KOPT-K1 (cell line): Measurements from ENCODE around the gene EIF1.
"Not testable (repeated sequence)": the region's sequence is repeated elsewhere in the genome, so short reads cannot be mapped to it uniquely, and the experiment has no call there.

ENCODE experiments used
- H3K27ac ChIP-seq: fragments of 200-600 bp; sonication (generic); 2 replicates; pipeline ENCODE4 v1.5.1; 2016; ENCODE audit warnings: antibody characterized with exemption, mild to moderate bottlenecking, low read depth, low read length; ENCODE audit not compliant: poor library complexity, severe bottlenecking
- H3K36me3 ChIP-seq: fragments of 200-600 bp; sonication (generic); 2 replicates; pipeline ENCODE4 v1.5.1; 2017; ENCODE audit warnings: antibody characterized with exemption, mild to moderate bottlenecking, low read length, moderate library complexity; ENCODE audit not compliant: insufficient read depth
- H3K9me3 ChIP-seq: fragments of 200-600 bp; sonication (generic); 2 replicates; pipeline ENCODE4 v1.5.1; 2017; ENCODE audit warnings: antibody characterized with exemption, low read length, mild to moderate bottlenecking; ENCODE audit not compliant: insufficient read depth, poor library complexity, severe bottlenecking

Gene EIF1

DNA sequence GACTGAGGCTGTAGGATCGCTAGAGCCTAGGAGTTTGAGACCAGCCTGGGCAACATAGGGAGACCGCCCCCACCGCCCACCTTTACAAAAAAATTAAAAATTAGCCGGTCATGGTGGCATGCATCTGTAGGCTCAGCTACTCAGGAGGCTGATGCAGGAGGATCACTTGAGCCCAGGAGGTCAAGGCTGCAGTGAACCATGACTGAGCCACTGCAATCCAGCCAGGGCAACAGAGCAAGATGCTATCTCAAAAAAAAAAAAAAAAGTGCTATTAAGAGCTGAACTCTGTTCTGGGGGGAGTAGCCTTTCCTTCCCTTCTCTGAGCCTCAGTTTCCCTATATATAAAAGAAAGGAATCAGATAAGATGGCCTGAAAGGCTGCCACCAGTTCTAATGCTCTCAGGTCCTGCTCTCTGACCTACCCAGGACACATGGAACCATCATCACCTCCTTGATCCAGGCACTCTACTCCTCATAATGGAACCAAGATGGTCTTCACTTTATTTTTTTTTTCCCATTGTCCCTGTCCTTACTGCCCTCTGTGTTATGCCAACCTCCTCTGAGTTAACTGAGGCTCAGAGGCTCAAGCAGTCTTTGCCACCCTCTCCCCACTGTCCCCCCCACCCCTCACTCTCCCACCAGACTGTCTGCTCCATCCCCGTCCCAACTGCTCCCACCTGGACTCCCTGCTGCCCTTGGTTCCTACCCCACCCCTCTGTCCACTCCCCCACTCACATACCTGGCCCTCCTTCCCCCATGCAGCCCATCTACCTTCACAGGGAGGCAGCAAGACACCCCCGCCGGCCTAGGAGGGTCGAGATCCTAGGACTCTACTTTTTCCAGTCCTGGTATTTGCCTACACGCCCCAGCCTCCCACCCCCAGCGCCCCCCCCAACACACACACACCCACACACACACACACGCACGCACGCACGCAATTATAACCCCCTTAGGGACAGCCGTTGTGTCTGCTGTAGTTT, 23.8 kb upstream of the EIF1 start:
- Histone ChIP-seq H3K27ac (peak overlapping the region; percentile 68), H3K36me3 (no peaks in the 10 kb centered on the region)

DNA sequence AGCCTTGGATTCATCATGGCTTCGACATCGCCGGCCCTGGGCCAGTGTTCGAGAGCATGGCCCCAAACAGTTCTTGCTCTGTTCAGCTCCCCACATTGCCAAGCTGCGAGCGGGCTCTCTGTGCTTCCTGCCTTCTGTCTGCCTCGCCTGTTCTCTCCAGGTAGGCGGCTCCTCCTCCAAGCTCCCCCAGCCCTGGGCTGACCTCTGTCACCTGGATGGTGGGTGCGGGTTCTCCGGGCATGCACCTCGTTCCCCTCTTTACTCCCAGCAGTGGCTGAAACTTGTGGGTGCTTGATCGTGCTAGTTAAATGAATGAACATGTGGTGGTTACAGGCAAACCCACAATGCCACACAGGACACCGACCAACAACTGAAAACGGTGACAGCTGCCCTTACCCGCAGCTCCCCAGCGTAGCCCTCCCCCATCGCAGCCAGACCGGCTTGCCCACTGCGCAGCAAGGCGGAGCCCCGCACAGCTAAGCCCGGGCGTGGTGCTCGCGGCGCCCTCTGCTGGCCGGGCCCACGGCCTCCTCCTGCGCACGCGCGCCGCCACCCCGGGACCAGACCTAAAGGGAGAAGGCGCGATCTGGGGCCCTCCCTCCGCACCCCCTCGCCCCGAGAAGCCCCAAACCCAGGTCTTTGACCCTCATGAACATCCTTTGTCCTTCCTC, 23.0 kb upstream of the EIF1 start:
- Histone ChIP-seq H3K27ac (peak overlapping the region; percentile 68), H3K36me3 (no peaks in the 10 kb centered on the region), H3K9me3 (no peaks in the 10 kb centered on the region)

More for the DNA sequence above, 23.8 kb upstream of the EIF1 start:
- no peaks in the 10 kb centered on the region for H3K9me3 ChIP-seq

DNA sequence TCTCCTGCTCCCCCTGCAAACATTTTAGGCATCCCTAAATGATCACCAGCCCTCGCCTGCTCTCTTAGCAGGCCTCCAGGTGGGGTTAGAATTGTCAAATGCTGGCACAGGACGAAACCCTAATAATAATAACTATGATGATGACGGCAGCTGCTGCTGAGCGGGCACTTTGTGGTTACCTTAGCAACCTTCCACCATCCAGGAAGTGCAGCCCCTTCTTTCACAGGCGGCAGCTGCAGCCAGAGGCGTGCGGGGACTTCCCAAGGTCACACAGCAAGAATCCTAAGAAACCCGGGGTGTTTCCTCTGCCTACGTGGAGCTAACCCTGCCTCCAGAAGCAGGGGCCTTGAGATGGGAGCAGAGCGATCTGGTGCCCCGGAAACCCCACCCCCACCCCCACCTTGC, 22.4 kb upstream of the EIF1 start:
- Histone ChIP-seq H3K27ac (peak overlapping the region; percentile 68), H3K36me3 (no peaks in the 10 kb centered on the region), H3K9me3 (no peaks in the 10 kb centered on the region)

DNA sequence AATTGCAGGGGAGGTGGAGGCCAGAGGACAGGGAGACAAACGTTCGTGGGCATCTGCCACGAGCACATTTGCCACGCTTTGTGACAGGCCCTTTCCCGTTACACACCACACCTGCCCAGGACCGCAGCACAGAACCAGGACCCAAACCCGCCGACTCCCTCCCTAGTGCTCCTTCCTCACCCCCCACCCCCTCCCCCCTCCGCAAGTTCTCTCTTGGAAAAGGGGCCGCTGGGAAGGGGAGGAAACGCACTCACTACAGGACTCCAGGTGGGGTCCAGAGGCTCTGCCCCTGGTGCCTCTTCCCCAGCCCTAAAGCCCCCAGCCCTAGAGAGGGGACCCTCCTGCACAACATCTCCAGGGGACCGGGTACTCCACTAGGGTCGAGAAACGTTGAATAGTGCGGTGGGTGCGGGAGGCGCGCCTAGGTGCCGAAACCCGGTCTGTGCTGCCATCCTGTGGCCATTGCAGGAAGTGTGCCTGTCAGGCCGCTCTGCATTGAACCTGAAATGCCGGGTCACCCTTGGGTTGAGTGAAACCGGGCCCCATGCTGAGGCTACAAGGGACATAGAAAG, 21.9 kb upstream of the EIF1 start:
- no peaks in the 10 kb centered on the region for H3K36me3 ChIP-seq
- no peaks in the 10 kb centered on the region for H3K9me3 ChIP-seq
- H3K27ac ChIP-seq = peak overlapping the region; percentile 68

DNA sequence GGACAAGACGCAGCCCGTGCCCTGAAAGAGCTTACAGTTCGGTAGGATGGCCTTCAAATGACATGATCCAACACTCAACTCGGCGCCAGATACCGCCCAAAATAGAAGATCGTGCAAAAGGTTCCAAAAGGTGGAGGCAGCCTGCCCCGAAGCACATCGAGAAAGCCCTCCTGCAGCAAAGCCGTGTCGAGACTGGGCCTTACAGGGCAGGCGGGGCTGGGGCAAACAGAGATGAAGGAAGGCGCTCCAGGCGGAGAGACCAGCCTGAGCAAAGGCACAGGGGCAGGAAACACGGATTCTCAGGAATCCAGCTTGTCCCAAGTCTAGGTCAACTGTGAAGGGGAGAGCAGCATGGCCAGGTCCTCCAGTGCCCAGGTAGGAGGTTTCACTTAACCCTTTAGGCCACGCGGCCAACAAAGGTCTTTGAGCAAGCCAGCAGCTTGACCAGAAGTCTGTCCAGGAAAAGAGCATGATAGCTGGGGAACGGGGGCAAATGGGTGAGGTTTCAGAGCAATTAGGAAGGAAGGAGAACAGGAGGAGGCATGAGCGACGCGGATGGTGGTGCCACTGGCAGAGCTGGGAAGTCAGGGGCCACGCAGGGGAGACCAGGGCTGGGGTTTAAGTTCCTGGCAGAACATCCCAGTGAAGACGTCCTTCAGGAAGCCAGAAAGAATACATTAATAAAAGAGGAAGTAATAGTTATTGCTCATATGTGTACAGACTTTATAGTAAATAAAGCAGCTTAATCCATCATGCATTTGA, 21.2 kb upstream of the EIF1 start:
- Histone ChIP-seq H3K36me3 (no peaks in the 10 kb centered on the region), H3K27ac (peak overlapping the region; percentile 68), H3K9me3 (no peaks in the 10 kb centered on the region)

DNA sequence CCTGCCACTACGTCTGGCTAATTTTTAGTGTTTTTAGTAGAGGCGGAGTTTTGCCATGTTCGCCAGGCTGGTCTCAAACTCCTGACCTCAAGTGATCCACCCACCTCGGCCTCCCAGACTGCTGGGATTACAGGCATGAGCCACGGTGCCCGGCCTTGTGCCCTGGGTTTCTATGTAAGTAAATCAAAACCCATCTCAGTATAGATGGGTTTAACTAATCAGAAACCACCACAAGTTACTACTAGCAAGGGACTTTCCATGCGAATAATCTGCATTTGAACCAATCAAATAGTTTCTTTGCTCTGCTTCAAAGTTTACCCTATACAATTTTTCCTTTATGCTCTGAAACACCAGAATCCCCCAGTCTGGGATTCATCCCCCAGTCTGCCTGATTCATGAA, 16.5 kb upstream of the EIF1 start:
- Histone ChIP-seq H3K27ac (no peak overlapping the region), H3K9me3 (no peaks in the 10 kb centered on the region), H3K36me3 (no peaks in the 10 kb centered on the region)

DNA sequence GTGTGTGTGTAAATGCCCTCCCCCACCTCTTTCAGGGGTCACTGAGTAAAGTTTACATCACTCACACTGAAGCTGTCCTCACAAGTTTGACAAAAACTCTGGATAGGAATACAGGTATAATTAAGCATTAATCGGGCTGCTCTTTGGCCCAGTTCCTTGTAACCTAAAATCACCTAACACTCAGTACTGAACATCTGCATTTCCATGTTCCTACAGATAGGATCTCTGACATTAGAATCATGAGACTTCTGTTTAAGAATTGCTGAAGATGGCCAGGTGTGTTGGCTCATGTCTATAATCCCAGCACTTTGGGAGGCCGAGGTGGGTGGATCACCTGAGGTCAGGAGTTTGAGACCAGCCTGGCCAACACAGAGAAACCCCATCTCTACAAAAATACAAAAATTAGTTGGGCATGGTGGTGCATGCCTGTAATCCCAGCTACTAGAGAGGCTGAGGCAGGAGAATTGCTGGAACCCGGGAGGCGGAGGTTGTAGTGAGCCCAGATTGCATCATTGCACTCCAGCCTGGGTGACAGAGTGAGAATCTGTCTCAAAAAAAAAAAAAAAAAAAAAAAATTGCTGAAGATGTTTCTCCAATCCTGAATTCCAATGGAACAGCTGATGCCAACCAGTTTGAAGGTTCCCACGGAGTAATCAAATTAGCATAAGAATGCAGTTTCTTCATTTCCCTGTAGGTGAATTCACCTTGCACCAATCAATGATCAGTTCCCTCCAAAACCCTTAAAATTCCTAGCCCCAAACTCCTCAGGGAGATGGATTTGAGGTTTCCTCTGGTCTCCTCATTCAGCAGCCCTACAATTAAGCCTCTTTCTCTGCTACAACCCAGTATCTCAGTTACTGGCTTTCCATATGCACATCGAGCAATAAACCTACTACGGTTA, 13.3 kb upstream of the EIF1 start:
- not testable (repeated sequence) for H3K9me3 ChIP-seq, H3K36me3 ChIP-seq, H3K27ac ChIP-seq

DNA sequence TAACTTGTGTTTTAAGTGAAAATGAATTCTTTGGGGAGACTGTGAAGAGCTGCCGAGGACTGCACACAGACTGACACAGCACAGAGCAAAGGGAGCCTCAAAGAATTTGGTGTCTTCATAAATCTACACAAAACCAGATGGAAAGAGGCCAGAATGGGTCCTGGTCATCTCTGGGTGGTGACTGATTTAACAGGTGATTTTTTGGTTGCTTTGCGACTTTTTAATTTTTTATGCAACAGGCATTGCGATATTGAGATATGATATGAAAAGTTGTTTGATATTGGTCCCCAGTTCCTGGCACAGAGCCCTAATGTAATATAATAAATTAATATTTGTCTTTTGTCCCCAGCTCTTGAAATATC, 12.6 kb upstream of the EIF1 start:
- Histone ChIP-seq H3K36me3 (no peaks in the 10 kb centered on the region), H3K27ac (no peak overlapping the region), H3K9me3 (no peaks in the 10 kb centered on the region)

DNA sequence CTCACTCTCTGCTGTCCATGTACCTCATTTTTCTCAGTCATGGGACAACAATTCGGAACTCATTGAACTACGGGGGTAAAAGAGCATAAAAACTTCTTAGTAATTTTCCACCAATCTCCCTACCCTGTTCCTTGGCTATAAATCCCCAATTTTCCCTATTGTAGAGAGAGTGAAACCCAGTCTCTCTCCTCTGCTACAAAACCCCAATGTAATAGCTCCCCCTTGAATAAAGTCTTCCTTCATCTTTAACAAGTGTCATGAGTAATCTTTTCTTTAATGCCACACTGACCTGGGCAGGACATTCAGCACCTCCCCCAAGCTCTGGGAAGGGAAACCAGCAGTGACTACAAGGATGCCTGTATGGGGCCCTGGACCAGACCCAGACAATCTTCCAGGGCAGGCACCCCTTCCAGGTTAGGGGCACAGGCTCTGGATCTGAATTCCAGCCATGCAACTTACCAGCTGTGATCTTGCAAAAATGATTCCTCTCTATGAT, 10.2 kb upstream of the EIF1 start:
- peak overlapping the region; percentile 81 for H3K27ac ChIP-seq
- no peaks in the 10 kb centered on the region for H3K9me3 ChIP-seq
- H3K36me3 ChIP-seq = no peaks in the 10 kb centered on the region

DNA sequence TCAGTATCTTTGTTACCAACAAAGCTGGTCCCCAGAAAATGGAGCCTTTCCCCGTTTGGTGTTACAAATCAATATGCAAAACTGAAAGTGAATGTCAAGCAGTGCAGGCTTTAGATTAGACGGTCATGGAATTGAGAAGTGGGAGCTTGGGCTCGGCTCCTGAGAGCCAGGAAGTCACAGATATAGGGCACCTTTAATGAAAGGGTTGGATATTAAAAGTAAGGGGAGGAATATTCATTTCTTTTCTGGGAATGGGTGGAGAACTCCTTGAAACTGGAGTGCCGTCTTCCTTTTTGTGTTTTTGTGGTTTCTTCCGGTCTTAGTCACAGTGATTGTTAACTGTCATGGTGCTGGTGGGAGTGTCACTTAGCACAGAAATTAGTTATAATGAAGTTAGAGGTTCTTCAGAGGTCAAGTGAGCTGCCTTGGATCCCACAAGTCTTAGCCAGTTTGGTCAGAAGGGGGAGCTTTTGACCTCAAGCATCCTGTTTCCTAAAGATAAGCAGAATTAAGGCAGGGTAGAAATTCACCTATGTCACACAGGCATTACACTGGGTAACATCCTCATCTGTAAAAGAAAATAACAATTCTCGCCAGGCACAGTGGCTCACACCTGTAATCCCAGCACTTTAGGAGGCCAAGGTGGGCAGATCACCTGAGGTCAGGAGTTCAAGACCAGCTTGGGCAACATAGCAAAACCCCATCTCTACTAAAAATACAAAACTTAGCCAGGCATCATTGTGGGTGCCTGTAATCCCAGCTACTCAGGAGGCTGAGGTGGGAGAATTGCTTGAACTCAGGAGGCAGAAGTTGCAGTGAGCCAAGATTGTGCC, 9.6 kb upstream of the EIF1 start:
- peak overlapping the region; percentile 81 for H3K27ac ChIP-seq
- no peaks in the 10 kb centered on the region for H3K36me3 ChIP-seq
- no peaks in the 10 kb centered on the region for H3K9me3 ChIP-seq

DNA sequence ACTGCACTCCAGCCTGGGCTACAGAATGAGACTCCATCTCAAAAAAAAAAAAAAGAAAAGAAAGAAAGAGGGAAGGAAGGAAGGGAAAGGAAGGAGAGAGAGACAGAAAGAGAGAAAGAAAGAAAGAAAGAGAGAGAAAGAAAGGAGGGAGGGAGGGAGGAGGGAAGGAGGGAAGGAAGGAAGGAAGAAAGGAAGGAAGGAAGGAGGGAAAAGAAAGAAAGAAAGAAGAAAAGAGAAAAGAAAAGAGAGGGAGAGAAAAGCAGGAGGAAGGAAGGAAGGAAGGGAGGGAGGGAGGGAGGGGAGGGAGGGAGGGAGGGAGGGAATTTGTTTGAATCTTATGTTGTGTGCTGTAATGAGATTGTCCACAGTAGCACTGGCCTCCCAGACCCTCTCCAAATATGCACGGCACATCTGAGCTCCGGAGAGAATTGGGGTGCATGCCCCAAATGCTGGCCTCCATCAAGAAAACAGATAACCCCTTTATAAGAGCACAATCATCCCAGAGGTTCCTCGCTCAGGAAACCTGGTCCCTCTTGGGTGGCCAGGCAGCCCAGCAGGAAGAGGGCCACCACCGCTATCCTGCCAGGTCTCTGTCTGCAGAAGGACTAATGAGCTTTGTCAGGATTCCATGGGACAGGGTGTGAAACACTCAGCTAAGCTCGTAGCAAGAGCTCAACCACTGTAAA, 8.8 kb upstream of the EIF1 start:
- peak overlapping the region; percentile 81 for H3K27ac ChIP-seq
- H3K9me3 ChIP-seq = no peaks in the 10 kb centered on the region
- no peaks in the 10 kb centered on the region for H3K36me3 ChIP-seq

DNA sequence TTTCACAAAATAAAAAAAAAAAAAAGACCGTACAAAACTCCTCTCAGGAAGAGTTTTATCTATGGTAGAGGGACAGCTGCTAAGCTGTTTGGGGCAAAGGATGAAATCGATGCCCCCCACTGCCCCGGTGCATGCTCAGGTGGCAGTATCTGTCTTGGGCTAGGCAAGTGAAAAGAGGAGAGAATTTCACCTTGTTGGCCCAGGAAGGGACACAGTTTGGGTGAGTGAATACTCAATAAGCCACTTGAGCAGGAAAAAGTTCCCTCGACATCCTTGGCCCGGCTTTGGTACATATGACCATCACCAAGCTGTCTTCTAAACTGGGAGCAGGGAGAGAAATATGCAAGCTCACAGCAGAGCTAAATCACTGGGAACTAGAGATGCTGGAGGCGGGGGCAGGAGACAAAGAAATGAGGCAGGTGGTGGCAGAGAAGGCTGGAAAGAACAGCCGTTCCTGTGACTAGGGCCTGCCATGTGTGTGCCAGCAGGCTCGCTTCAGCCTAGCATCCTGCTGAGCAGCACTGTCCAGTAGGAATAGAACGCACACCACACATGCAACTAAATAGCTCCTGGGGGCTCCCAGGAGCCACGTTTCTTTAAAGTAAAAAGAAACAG, 8.2 kb upstream of the EIF1 start:
- peak overlapping the region; percentile 33 for H3K27ac ChIP-seq
- H3K9me3 ChIP-seq = no peaks in the 10 kb centered on the region
- H3K36me3 ChIP-seq = no peaks in the 10 kb centered on the region
